IPS-11a (cell line): ENCODE measurements around the gene C1orf232.

Source experiments
- H3K4me3 ChIP-seq: one replicate; pipeline ENCODE4 v1.5.1; 2013; ENCODE audit warnings: low read depth, low read length, control low read depth

C1orf232 gene

GRCh38 chr1:26168410-26169197 is at the start of gene C1orf232:
TSS of gene C1orf232 (minus strand) at chr1:26168963. CDS start at chr1:26168499, 464 bp downstream.
- H3K4me3 ChIP-seq, result peak within 1 kb of the TSS; percentile 85

DNA sequence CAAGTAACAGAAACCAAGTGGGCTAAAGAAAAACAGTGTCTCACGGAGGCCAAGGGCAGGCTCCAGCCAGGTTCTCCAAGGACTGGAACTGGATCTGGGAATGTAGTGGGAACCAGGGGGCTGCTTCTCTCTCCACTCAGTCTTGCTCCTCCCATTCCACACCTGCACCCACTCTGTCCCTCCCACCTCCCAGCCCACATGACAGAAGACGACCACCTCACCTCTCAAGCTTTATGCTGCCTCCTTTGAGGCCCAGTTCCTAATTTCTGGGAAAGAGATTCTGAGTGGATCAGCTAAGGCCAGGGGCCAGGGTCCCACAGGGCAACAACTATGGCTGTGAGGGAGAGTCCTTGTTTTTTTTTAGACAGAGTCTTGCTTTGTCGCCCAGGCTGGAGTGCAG is 46.5 kb upstream of the C1orf232 start:
- no peak overlapping the region for H3K4me3 ChIP-seq

- H3K4me3 ChIP-seq, result no peak overlapping the region
These were observed 44.7 kb upstream of the C1orf232 start for GRCh38 chr1:26213335-26213905.

DNA sequence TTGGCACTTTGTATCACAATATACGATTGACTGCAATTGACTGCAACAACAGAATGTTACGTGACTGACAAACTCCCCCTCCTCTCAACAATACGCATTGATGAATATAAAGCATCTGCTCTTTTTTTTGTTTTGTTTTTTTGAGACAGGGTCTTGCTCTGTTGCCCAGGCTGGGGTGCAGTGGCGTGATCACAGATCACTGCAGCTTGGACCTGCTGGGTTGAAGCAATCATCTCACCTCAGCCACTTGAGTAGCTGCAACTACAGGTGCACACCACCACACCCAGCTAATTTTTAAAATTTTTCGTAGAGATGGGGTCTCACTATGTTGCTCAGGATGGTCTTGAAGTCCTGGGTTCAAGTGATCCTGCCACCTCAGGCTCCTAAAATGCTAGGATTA is 44.0 kb upstream of the C1orf232 start:
- H3K4me3 ChIP-seq, result no peak overlapping the region

GRCh38 chr1:26210147-26210870 is 41.5 kb upstream of the C1orf232 start:
- H3K4me3 ChIP-seq, result no peak overlapping the region

DNA sequence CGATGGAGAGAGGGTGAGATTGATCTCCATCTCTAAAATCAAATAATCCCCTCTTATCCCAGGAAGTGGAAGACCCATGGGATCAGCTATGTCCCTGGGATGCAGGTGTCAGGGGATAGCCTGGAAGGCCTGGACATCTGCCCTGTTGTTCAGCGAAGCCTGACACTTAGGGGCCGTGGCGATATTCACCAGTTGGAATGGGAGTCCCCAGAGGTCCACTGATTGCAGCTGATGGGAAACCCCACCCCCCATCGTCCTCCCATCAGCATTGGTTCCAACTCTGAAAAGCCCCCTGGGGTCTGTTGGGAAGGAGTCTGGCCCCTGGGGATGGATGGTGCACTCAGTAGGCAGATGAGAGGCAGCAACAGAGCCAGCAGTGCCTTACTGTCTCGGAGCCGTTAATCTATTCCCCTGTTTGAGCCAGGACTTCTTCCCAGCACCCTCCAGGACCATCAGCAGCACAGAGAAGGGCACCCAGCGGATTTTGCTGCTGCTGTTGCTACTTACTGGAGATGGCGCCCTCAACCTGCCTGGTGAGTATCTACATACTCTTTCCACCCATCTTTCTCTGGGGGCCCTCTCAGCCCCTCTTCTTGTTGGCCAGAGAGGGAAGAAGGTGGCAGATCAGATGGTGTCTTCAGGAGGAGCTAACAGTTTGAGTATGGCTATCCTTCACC is 35.0 kb upstream of the C1orf232 start:
- H3K4me3 ChIP-seq, result no peak overlapping the region

GRCh38 chr1:26200413-26200812 is 31.6 kb upstream of the C1orf232 start:
- peak overlapping the region; percentile 33 for H3K4me3 ChIP-seq

DNA sequence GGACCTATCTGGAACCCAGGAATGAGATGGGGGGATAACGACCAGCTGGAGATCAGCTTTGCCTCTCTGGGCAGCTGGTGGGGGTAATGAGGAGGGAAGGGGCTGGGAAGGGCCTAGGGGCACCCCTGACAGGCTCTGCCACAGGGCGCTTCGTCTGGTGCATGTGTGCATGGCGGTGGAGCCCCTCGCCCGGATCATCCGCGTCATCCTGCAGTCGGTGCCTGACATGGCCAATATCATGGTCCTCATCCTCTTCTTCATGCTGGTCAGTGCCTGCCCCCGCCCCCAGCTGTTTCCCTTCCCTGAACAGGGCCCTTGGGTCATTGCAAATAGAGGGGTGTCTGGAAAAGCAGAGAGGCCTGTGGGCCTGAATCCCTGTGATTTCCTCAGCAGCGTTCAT is 29.1 kb upstream of the C1orf232 start:
- H3K4me3 ChIP-seq, result no peak overlapping the region

DNA sequence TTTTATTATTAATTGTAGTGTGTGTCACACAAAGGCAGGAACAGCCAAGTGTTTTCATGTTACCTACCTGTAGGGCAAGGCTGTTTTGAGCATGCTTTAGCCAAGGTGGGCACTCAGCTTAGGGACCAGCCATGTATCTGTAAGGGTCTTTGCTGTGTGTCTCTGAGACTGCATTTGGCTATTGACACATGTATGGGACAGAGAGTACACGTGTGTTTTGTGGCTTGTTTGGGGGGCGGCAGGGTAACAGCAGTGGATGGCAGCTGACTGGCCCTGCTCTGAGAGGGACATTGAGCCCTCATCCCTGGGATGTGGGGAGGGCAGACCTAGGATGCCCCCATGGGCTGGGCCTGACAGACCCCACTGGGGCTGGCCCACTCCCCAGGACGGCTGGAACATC is 28.5 kb upstream of the C1orf232 start:
- H3K4me3 ChIP-seq, result no peak overlapping the region

- no peak overlapping the region for H3K4me3 ChIP-seq
These were observed 27.0 kb upstream of the C1orf232 start for GRCh38 chr1:26195805-26196204.

GRCh38 chr1:26191739-26192138 is 23.0 kb upstream of the C1orf232 start:
- H3K4me3 ChIP-seq, result no peak overlapping the region

DNA sequence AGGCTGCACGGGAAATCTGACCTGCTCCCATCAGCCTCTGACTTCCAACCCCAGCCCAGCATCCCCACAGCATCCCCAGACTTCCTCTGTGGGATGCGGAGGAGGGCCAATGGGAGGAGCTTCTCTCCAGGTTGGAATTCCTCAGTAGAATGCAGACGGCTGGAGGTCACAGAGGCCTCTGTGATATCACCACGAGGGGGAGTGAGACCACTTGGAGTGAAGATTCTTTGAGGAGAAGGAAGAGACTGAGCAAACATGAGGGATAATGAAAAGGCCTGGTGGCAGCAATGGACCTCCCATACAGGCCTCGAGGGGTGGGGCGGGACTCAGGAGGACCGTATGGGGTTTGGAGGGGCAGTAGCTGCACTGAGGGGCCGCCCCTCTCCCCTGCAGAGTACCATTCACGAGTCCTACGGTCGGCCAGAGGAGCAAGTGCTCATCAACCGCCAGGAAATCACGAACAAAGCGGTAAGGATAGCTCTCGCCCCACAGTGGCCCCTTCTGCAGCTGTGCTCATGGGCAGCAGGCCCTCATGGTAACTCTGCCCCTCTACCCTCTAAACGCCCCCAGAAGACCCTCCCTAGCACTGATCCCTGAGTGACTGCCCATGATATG is 21.7 kb upstream of the C1orf232 start, which contains the start of gene CATSPER4:
Gene CATSPER4 (plus strand): TSS at position 230 of the 615 bp plus-strand sequence. CDS start 26 bp downstream, at position 256.
- no peak within 1 kb of the TSS for H3K4me3 ChIP-seq

- H3K4me3 ChIP-seq, result no peak overlapping the region
These were observed 21.1 kb upstream of the C1orf232 start for GRCh38 chr1:26189751-26190275.

DNA sequence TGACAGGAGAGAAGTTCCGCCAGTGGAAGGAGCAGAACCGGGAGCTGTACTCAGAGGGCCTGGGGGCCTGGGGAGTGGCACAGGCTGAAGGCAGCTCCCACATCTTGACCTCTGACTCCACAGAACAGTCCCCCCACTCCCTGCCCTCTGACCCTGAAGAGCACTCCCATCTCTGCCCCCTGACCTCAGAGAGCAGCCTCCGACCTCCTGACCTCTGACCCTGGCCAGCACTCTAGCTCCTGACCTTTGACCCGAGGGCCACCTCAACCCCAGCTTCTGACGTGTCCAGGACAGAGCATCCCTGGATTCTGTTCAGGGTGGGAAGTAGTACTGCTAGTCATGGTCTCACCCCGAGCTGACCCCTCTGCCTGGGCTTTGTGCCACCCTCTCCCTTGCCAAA is 20.6 kb upstream of the C1orf232 start:
- H3K4me3 ChIP-seq, result no peak overlapping the region

DNA sequence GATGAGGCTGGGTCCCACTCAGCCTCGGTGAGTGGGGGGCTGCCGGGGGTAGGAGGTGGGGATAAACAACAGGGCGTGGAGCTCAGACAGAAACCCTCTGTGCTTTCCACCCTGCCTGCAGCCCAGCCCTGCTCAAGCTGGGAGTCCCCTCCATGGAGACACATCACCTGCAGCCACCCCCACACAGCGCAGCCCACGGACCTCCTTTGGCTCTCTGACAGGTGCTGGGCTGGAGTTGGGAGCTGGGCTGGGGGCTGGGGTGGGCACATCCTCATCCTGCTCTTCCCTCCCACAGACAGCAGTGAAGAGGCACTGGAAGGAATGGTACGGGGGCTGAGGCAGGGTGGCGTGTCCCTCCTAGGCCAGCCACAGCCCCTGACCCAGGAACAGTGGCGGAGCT is 19.7 kb upstream of the C1orf232 start:
- H3K4me3 ChIP-seq, result no peak overlapping the region

DNA sequence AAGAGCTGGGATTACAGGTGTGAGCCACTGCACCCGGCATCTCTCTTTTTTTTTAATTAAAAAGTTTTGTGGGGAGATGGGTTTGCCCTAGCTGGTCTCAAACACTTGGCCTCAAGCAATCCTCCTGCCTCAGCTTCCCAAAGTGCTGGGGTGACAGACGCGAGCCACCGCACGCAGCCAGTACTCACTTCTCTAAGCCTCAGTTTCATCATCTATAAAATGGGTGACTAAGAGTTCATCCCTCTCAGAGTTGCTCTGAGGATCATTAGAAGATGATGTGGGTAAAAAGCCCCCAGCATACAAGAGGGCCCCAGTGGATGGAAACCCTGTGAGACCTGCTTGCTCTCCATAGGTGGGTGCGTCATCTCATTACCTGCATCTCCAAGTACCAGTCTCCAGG is 19.1 kb upstream of the C1orf232 start:
- H3K4me3 ChIP-seq, result no peak overlapping the region

DNA sequence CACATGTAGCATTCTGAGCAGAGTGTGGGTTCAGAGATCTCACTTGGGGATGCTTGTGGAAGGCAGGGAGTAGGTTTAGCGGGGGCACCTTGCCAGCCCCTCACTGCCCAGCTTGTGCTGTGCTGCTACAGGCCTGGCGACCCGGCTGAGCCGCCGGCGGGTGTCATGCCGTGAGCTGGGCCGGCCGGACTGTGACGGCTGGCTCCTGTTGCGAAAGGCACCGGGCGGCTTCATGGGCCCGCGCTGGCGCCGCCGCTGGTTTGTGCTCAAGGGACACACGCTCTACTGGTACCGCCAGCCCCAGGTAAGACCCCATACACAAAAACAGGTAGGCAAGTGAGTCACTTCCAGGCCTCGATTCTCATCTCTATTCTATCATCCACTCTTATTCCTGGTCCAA is 16.1 kb upstream of the C1orf232 start:
- H3K4me3 ChIP-seq, result no peak overlapping the region

DNA sequence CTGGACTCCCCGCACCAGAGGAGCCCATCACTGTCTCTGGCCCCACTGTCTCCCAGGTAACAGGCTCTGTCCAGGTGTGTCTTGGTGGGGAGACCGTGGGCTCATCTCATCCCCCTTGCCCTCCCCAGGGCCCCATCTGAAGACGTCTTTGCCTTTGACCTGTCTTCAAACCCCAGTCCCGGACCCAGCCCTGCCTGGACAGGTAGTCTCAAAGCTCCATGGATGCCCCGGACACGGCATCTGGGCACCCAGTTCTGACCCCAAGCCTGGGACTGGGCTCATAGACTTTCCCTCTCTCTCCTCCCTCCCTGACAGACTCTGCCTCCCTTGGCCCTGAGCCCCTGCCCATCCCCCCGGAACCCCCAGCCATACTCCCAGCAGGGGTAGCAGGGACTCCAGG is 15.3 kb upstream of the C1orf232 start:
- no peak overlapping the region for H3K4me3 ChIP-seq

DNA sequence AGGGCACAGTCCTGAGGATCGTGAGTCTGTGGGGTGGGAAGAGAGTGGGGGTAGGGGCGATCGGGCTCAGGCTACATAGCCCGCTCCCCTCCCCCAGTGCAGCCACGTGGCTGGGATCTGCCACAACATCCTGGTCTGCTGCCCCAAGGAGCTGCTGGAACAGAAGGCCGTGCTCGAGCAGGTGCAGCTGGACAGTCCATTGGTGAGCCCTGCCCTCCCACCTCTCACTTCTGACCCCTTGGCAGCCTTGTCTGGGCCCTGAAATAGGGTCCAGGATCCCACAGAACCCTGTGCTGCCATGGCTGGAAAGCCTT is 13.6 kb upstream of the C1orf232 start:
- H3K4me3 ChIP-seq, result no peak overlapping the region

DNA sequence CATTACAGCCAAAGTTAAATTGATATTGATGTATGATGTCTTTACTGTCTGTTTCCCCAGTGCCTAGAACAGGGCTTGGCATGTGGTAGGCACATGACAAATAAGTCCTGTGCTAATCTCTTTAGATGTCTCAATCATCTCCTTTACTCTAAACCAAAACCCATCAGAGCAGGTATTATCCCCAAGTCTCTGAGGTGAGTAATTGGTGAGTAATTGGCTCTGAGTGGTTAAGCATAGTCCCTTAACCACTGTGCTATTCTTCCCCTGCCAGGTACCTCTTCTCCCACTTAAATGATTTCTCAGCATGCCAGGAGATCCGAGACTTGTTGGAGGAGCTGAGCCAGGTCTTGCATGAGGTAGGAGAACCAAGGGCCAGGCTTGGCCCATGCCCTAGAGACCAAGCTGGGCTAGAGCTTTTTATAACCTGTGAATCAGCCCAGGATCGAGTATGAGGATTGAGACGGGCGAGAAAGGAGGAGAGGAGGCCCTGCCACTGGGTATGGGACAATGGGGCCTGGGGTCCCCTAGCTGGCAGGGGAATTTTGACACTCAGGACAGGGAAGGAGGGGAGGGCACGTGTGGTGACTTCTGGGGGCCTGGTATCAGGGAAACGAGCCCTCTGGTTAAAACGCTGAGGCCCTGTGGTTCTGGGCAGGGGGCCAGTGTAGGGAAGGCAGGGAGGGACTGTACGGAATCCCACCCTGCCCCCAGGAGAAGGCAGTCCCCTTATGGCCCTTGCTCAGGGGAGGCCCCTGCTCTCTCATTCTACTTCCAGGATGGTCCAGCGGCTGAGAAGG is 13.0 kb upstream of the C1orf232 start:
- no peak overlapping the region for H3K4me3 ChIP-seq
